ENCODE results near the gene ACADL. TPM values are rescaled to one million over a fixed set of nuclear protein-coding genes. Genes with fewer than 3 reads are reported as not detected.

Gene ACADL
- total and polyA plus RNA-seq, 2 of the 8 experiments (the other 6 are each of a cell fraction or from before 2014, with no cell fraction given) = 0.11 to 0.34 TPM

DNA sequence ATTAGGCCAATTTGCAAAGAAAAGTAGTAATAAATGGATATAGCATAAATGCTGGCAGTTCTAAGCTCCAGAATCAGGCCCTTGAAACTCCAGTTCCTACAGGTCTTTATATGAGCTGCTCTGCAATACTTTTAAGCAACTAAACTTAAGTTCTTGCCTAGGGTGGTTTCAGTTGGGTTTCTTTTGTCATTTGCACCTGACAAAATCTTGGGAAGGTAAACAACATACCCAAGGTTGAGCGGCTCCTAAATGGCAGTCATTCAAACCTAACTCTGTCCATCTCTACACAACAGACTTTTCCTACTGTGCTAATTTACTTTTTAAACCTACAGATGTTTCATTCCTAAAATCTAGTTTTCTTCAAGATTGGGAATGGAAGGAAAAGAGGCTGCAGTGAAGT lies 44.8 kb downstream of the ACADL start (continued):
- TF ChIP-seq HDAC6 (IDR thresholded peaks at IDR 0.05; ENCODE audit: low read depth, low read length) (no peak), CREB1 (IDR thresholded peaks at IDR 0.05) (no peak), CBX8 (IDR thresholded peaks at IDR 0.05; ENCODE audit: borderline replicate concordance, low read depth, low read length) (no peak), RXRA (IDR thresholded peaks at IDR 0.05; ENCODE audit: insufficient read depth, low read depth, low read length) (no peak), HDAC2 (IDR thresholded peaks at IDR 0.05; ENCODE audit: borderline replicate concordance in 1 of 2, low read depth in 2 of 2, low read length in 2 of 2) (no peak), TAF7 (optimal IDR thresholded peaks at IDR 0.05; ENCODE audit: borderline replicate concordance, low read depth, low read length) (no peak)

Data from H1 (cell line).